Thoracic aorta (tissue), 2 donors: Measurements from ENCODE around the gene SPDYE17. TPM values are rescaled to one million over a fixed set of nuclear protein-coding genes. Genes with fewer than 3 reads are reported as not detected.
"Not testable (repeated sequence)": the region's sequence is repeated elsewhere in the genome, so short reads cannot be mapped to it uniquely, and the experiment has no call there.

Source experiments
- ATAC-seq: fragments of 150-250 bp; one replicate; pipeline ENCODE4 v1.8.0; 2017; ENCODE audit warnings: low read depth; ENCODE audit not compliant: insufficient number of reproducible peaks, low FRiP score
- DNase-seq: peaks from one replicate; pipeline ENCODE4 v3.0.0-alpha.2; 2020; ENCODE audit warnings: low spot score
- H3K27ac ChIP-seq, 2 donors: fragments of 200-600 bp; sonication (generic); 1 replicate in 1 of 2; 2 replicates in 1 of 2; pipeline ENCODE4 v1.5.1; 2016; ENCODE audit warnings: mild to moderate bottlenecking in 2 of 2, moderate library complexity in 2 of 2
- H3K27me3 ChIP-seq: fragments of 200-600 bp; sonication (generic); replicated peaks from 2 replicates; pipeline ENCODE4 v1.6.0; 2016; ENCODE audit warnings: mild to moderate bottlenecking; ENCODE audit not compliant: insufficient read depth
- H3K36me3 ChIP-seq: fragments of 200-600 bp; sonication (generic); one replicate; pipeline ENCODE4 v1.5.1; 2016
- H3K4me1 ChIP-seq, 2 donors: fragments of 200-600 bp; sonication (generic); 1 replicate in 1 of 2; 2 replicates in 1 of 2; pipeline versions ENCODE4 v1.5.1 to v1.6.0; 2016; ENCODE audit warnings: low read depth in 2 of 2, mild to moderate bottlenecking in 1 of 2; ENCODE audit not compliant: control insufficient read depth in 1 of 2
- H3K4me3 ChIP-seq: fragments of 200-600 bp; sonication (generic); 2 replicates; pipeline ENCODE4 v1.5.1; 2016; ENCODE audit warnings: mild to moderate bottlenecking
- H3K9me3 ChIP-seq: fragments of 200-600 bp; sonication (generic); 2 replicates; pipeline ENCODE4 v1.5.1; 2016
- CTCF ChIP-seq: fragments of 200-600 bp; sonication (generic); IDR thresholded peaks from one replicate; pipeline ENCODE4 v1.5.1; 2019; ENCODE audit warnings: antibody characterized with exemption
- total RNA-seq, 2 donors: library from RNA; depleted of rRNA; stranded (reverse); fragments of >200 nt; gene quantifications; one replicate each; pipeline versions ENCODE4 v1.1.0 to v1.2.3, GENCODE V29; 2016

SPDYE17 gene
- total RNA-seq, 2 donors from 2014 or later, result not detected

- no peak for TF ChIP-seq CTCF
- DNase-seq (no peak), ATAC-seq (no peak)
- H3K27ac ChIP-seq, result no peak overlapping the region
- no peaks in the 10 kb centered on the region for H3K36me3 ChIP-seq
- no peaks in the 10 kb centered on the region for H3K27me3 ChIP-seq
- no peaks in the 10 kb centered on the region for H3K9me3 ChIP-seq
- H3K4me3 ChIP-seq, result no peak overlapping the region
- no peaks in the 10 kb centered on the region for H3K4me1 ChIP-seq
Observed at GRCh38 chr7:76998285-76998589, 33.9 kb downstream of the SPDYE17 start.

- ATAC-seq, result no peak
- H3K27ac ChIP-seq, result no peak overlapping the region
- no peak for DNase-seq
Observed at GRCh38 chr7:76997381-76998284, 34.5 kb downstream of the SPDYE17 start.

GRCh38 chr7:76996932-76997331, 35.2 kb downstream of the SPDYE17 start:
- H3K27ac ChIP-seq, ATAC-seq, DNase-seq, H3K27me3 ChIP-seq, H3K4me3 ChIP-seq, H3K9me3 ChIP-seq, H3K4me1 ChIP-seq, H3K36me3 ChIP-seq: not testable (repeated sequence)

More at GRCh38 chr7:76997381-76998284, 34.5 kb downstream of the SPDYE17 start:
- H3K4me1 ChIP-seq, result no peaks in the 10 kb centered on the region
- no peak overlapping the region for H3K4me3 ChIP-seq
- no peaks in the 10 kb centered on the region for H3K36me3 ChIP-seq
- H3K27me3 ChIP-seq, result no peaks in the 10 kb centered on the region
- TF ChIP-seq CTCF, result no peak
- no peaks in the 10 kb centered on the region for H3K9me3 ChIP-seq

GRCh38 chr7:76994286-76994685, 37.9 kb downstream of the SPDYE17 start:
- not testable (repeated sequence) for H3K36me3 ChIP-seq, H3K4me1 ChIP-seq, H3K9me3 ChIP-seq, ATAC-seq, H3K4me3 ChIP-seq, DNase-seq, H3K27ac ChIP-seq, H3K27me3 ChIP-seq

DNA sequence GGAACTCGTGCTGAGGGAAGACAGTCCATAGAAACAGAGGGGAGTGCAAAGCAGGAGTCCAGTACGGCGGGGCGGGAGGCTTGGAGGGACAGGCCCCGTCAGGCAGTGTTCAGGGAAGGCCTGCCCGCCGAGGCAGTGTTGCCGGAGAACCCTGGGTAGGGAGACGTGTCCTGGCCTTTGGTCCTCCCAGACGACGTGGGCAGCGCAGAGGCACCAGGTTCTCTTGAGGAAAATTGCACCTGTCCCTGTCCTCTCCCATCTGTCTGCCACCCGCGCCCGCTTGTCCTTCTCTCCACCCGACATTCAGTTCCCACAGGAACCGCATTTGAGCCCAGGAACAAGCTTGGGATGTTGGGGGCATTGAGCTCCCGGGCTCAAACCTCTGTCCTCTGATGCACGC, 38.3 kb downstream of the SPDYE17 start:
- not testable (repeated sequence) for H3K9me3 ChIP-seq, H3K36me3 ChIP-seq, DNase-seq, H3K4me3 ChIP-seq, ATAC-seq, H3K4me1 ChIP-seq, H3K27me3 ChIP-seq, H3K27ac ChIP-seq

GRCh38 chr7:76992871-76993270, 39.3 kb downstream of the SPDYE17 start:
- not testable (repeated sequence) for H3K4me1 ChIP-seq, ATAC-seq, H3K27me3 ChIP-seq, H3K4me3 ChIP-seq, DNase-seq, H3K9me3 ChIP-seq, H3K36me3 ChIP-seq, H3K27ac ChIP-seq

- DNase-seq, ATAC-seq, H3K27ac ChIP-seq: not testable (repeated sequence)
Observed at GRCh38 chr7:76992204-76992603, 40.0 kb downstream of the SPDYE17 start.

DNA sequence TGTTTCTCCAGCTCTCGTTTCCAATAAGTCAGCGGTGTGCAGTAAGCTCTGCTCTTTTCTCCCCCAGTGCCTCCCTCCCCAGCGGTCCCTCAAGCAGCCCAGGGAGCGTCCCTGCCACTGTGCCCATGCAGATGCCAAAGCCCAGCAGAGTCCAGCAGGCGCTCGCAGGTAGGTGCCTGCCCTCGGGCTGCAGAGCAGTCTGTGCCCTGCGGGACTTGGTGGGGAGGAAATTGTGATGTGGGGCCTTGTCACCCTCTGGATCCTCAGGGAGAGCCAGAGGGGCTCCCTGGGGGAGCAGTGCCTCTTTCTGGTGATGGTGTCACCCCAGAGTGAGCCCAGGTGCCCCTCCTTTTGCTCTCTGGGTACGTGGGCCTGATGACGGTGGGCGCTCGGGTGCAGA, 42.0 kb downstream of the SPDYE17 start:
- not testable (repeated sequence) for H3K27ac ChIP-seq, ATAC-seq, DNase-seq, H3K4me3 ChIP-seq, H3K27me3 ChIP-seq, H3K36me3 ChIP-seq, H3K4me1 ChIP-seq, H3K9me3 ChIP-seq

More at GRCh38 chr7:76992204-76992603, 40.0 kb downstream of the SPDYE17 start:
- not testable (repeated sequence) for H3K9me3 ChIP-seq, H3K27me3 ChIP-seq, H3K4me3 ChIP-seq, H3K36me3 ChIP-seq, H3K4me1 ChIP-seq

- H3K4me3 ChIP-seq, H3K27me3 ChIP-seq, ATAC-seq, H3K9me3 ChIP-seq, H3K36me3 ChIP-seq, DNase-seq, H3K27ac ChIP-seq, H3K4me1 ChIP-seq: not testable (repeated sequence)
Observed at GRCh38 chr7:76985924-76986717, 46.0 kb downstream of the SPDYE17 start.

DNA sequence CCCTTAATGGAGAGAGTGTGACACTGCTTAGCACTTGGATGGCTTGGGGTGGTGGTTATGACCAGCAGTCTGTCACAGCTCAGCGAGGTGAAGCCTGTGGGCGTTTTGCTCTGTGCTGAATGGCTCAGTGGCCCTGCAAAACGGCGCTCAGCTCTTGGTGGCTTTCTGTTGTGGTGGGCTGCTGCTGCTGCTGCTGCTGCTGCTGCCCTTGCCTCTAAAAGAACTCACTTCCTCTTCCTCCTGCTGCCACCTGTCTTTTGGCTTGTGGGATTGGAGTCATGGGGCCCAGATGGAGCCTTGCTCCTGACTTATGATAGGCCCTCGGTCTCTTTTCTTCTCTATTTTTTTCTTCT, 47.4 kb downstream of the SPDYE17 start:
- not testable (repeated sequence) for H3K36me3 ChIP-seq, H3K4me1 ChIP-seq, H3K4me3 ChIP-seq, H3K9me3 ChIP-seq, H3K27ac ChIP-seq, ATAC-seq, H3K27me3 ChIP-seq, DNase-seq
